Effector memory CD4-positive, alpha-beta T cell (primary cell): Measurements from ENCODE around the gene GRAP2.

Experiments used
- DNase-seq, 3 donors: peaks; one replicate each; pipeline ENCODE4 v3.0.0-alpha.2; 2020
- H3K27ac ChIP-seq: 2 replicates; pipeline ENCODE4 v1.7.0; 2013; ENCODE audit warnings: mild to moderate bottlenecking, low read length, moderate library complexity; ENCODE audit not compliant: insufficient read depth, poor library complexity, severe bottlenecking
- H3K27me3 ChIP-seq: replicated peaks from 2 replicates; pipeline ENCODE4 v1.7.0; 2013; ENCODE audit warnings: mild to moderate bottlenecking, low read length; ENCODE audit not compliant: insufficient read depth, control insufficient read depth, poor library complexity, severe bottlenecking
- H3K36me3 ChIP-seq: 2 replicates; pipeline ENCODE4 v1.7.0; 2013; ENCODE audit warnings: mild to moderate bottlenecking, low read length, moderate library complexity; ENCODE audit not compliant: control insufficient read depth, insufficient read depth
- H3K4me1 ChIP-seq: 2 replicates; pipeline ENCODE4 v1.7.0; 2013; ENCODE audit warnings: low read length, mild to moderate bottlenecking; ENCODE audit not compliant: control insufficient read depth, insufficient read depth, poor library complexity, severe bottlenecking
- H3K4me3 ChIP-seq: 2 replicates; pipeline ENCODE4 v1.7.0; 2013; ENCODE audit warnings: low read length, low read depth, mild to moderate bottlenecking; ENCODE audit not compliant: insufficient read depth, poor library complexity, severe bottlenecking
- H3K9me3 ChIP-seq: 2 replicates; pipeline ENCODE4 v1.7.0; 2013; ENCODE audit warnings: mild to moderate bottlenecking, low read length, moderate library complexity; ENCODE audit not compliant: control insufficient read depth

Gene GRAP2

GRCh38 chr22:39932166-39932565 is 31.3 kb downstream of the GRAP2 start:
- no peaks in the 10 kb centered on the region for H3K9me3 ChIP-seq
- no peak for DNase-seq
- H3K36me3 ChIP-seq, result peaks cover 2% of the 10 kb centered on the region
- H3K4me3 ChIP-seq, result no peak overlapping the region
- no peaks in the 10 kb centered on the region for H3K27me3 ChIP-seq
- no peak overlapping the region for H3K27ac ChIP-seq
- H3K4me1 ChIP-seq, result peaks cover 77% of the 10 kb centered on the region

- H3K9me3 ChIP-seq, result no peaks in the 10 kb centered on the region
- peak overlapping the region; percentile 59 for H3K27ac ChIP-seq
- H3K36me3 ChIP-seq, result peaks cover 2% of the 10 kb centered on the region
- peak; percentile 28 to 40 (median 29) for DNase-seq
- peaks cover 77% of the 10 kb centered on the region for H3K4me1 ChIP-seq
- no peaks in the 10 kb centered on the region for H3K27me3 ChIP-seq
- H3K4me3 ChIP-seq, result no peak overlapping the region
Observed at GRCh38 chr22:39932918-39933649, 32.2 kb downstream of the GRAP2 start.

- DNase-seq, result no peak
- Histone ChIP-seq H3K27ac (peak overlapping the region; percentile 59), H3K4me3 (no peak overlapping the region), H3K27me3 (no peaks in the 10 kb centered on the region), H3K36me3 (peaks cover 2% of the 10 kb centered on the region), H3K4me1 (peaks cover 77% of the 10 kb centered on the region), H3K9me3 (no peaks in the 10 kb centered on the region)
Observed at GRCh38 chr22:39933741-39934140, 32.9 kb downstream of the GRAP2 start.

- no peak overlapping the region for H3K4me3 ChIP-seq
- DNase-seq, result no peak
- no peaks in the 10 kb centered on the region for H3K27me3 ChIP-seq
- H3K36me3 ChIP-seq, result peaks cover 2% of the 10 kb centered on the region
- peaks cover 73% of the 10 kb centered on the region for H3K4me1 ChIP-seq
- H3K27ac ChIP-seq, result peak overlapping the region; percentile 59
- no peaks in the 10 kb centered on the region for H3K9me3 ChIP-seq
Observed at GRCh38 chr22:39935116-39935515, 34.2 kb downstream of the GRAP2 start.

- Histone ChIP-seq H3K27me3 (no peaks in the 10 kb centered on the region), H3K4me3 (peak overlapping the region; percentile 30), H3K4me1 (peaks cover 72% of the 10 kb centered on the region), H3K36me3 (peaks cover 2% of the 10 kb centered on the region), H3K27ac (peak overlapping the region; percentile 59), H3K9me3 (no peaks in the 10 kb centered on the region)
- DNase-seq, result no peak
Observed at GRCh38 chr22:39935612-39936011, 34.7 kb downstream of the GRAP2 start.

- H3K4me3 ChIP-seq, result peak overlapping the region; percentile 30
- H3K36me3 ChIP-seq, result peaks cover 2% of the 10 kb centered on the region
- peak overlapping the region; percentile 59 for H3K27ac ChIP-seq
- H3K27me3 ChIP-seq, result no peaks in the 10 kb centered on the region
- H3K4me1 ChIP-seq, result peaks cover 76% of the 10 kb centered on the region
- no peak for DNase-seq
- H3K9me3 ChIP-seq, result no peaks in the 10 kb centered on the region
Observed at GRCh38 chr22:39936523-39937145, 35.8 kb downstream of the GRAP2 start.

GRCh38 chr22:39937906-39938305 is 37.0 kb downstream of the GRAP2 start:
- peak overlapping the region; percentile 8 for H3K4me3 ChIP-seq
- H3K4me1 ChIP-seq, result peaks cover 79% of the 10 kb centered on the region
- no peaks in the 10 kb centered on the region for H3K27me3 ChIP-seq
- H3K27ac ChIP-seq, result peak overlapping the region; percentile 59
- H3K36me3 ChIP-seq, result peaks cover 2% of the 10 kb centered on the region
- no peaks in the 10 kb centered on the region for H3K9me3 ChIP-seq
- no peak for DNase-seq

GRCh38 chr22:39938509-39939111 is 37.7 kb downstream of the GRAP2 start:
- peaks cover 79% of the 10 kb centered on the region for H3K4me1 ChIP-seq
- no peak overlapping the region for H3K4me3 ChIP-seq

GRCh38 chr22:39939830-39940229 is 38.9 kb downstream of the GRAP2 start:
- DNase-seq, result no peak
- Histone ChIP-seq H3K9me3 (no peaks in the 10 kb centered on the region), H3K36me3 (no peaks in the 10 kb centered on the region), H3K4me1 (peaks cover 81% of the 10 kb centered on the region), H3K4me3 (no peak overlapping the region), H3K27me3 (no peaks in the 10 kb centered on the region), H3K27ac (peak overlapping the region; percentile 48)

More at GRCh38 chr22:39938509-39939111, 37.7 kb downstream of the GRAP2 start:
- Histone ChIP-seq H3K9me3 (no peaks in the 10 kb centered on the region), H3K36me3 (no peaks in the 10 kb centered on the region), H3K27me3 (no peaks in the 10 kb centered on the region), H3K27ac (peak overlapping the region; percentile 59)
- DNase-seq, result no peak

- Histone ChIP-seq H3K27ac (peak overlapping the region; percentile 62), H3K4me3 (no peak overlapping the region), H3K36me3 (no peaks in the 10 kb centered on the region), H3K4me1 (peaks cover 86% of the 10 kb centered on the region), H3K9me3 (no peaks in the 10 kb centered on the region), H3K27me3 (no peaks in the 10 kb centered on the region)
- no peak for DNase-seq
Observed at GRCh38 chr22:39940757-39941305, 39.9 kb downstream of the GRAP2 start.
